Adrenal gland (tissue), 12 donors: ENCODE measurements around the gene PHLDB3. TPM values are rescaled to one million over a fixed set of nuclear protein-coding genes. Genes with fewer than 3 reads are reported as not detected.
"Not testable (repeated sequence)": the region's sequence is repeated elsewhere in the genome, so short reads cannot be mapped to it uniquely, and the experiment has no call there.

Experiments
- DNase-seq, 7 donors: peaks; one replicate each; pipeline ENCODE4 v3.0.0-alpha.2; 2019 to 2020
- H3K27ac ChIP-seq, 5 donors: fragments of 200-600 bp; sonication (generic) in 4 of 5; 1 replicate in 3 of 5; 2 replicates in 2 of 5; pipeline versions ENCODE4 v1.5.1 to v1.8.0; 2016 to 2020; ENCODE audit warnings: mild to moderate bottlenecking in 1 of 5
- H3K27me3 ChIP-seq: fragments of 200-600 bp; 2 replicates; pipeline ENCODE4 v1.8.0; 2021
- H3K36me3 ChIP-seq, 2 donors: fragments of 200-600 bp; replicated peaks in 1 of 2; 1 replicate in 1 of 2; 2 replicates in 1 of 2; pipeline versions ENCODE4 v1.5.1 to v1.8.0; 2018 to 2022
- H3K4me1 ChIP-seq, 2 donors: fragments of 200-600 bp; replicated peaks in 1 of 2; 1 replicate in 1 of 2; 2 replicates in 1 of 2; pipeline versions ENCODE4 v1.5.1 to v1.8.0; 2018 to 2021
- H3K4me3 ChIP-seq, 4 donors: fragments of 200-600 bp; sonication (generic) in 3 of 4; one replicate each; pipeline ENCODE4 v1.5.1; 2016 to 2018
- H3K9me3 ChIP-seq, 3 donors: fragments of 200-600 bp; sonication (generic) in 1 of 3; replicated peaks in 1 of 3; 1 replicate in 2 of 3; 2 replicates in 1 of 3; pipeline versions ENCODE4 v1.5.1 to v1.8.0; 2016 to 2021
- POLR2A ChIP-seq, 2 donors: fragments of 450-650 bp; IDR thresholded peaks; one replicate each; pipeline ENCODE4 v1.6.1; 2017; ENCODE audit warnings: antibody characterized with exemption in 2 of 2, mild to moderate bottlenecking in 2 of 2, moderate library complexity in 1 of 2
- WGBS, 4 donors: extraction: QIAGEN DNeasy Blood & Tissue Kit in 2 of 4; methylation state at CpG; one replicate each; pipeline versions ENCODE4 v1.1.5 to v1.1.7; 2013 to 2017; 5-methylcytosine and 5-hydroxymethylcytosine counted together
- intact Hi-C, 2 donors: fragments of 100-400 bp; cut with DNase I; formaldehyde crosslinking; loops; one replicate each; pipeline versions ENCODE4 v1.14.1 to v1.15.0; 2022 to 2023
- polyA plus RNA-seq, 3 donors: library from polyadenylated mRNA; stranded (reverse); fragments of 200-250 nt in 2 of 3; fragments of 350-450 nt in 1 of 3; fragmentation: Illumina TruSeq in 1 of 3; extraction: RNeasy Lipid Tissue Mini Kit (QIAGEN cat#74804) in 1 of 3; gene quantifications; one replicate each; pipeline ENCODE4 v1.2.3, GENCODE V29; 2013 to 2014
- total RNA-seq, 9 donors: library from RNA; depleted of rRNA in 4 of 9; stranded (reverse); fragments of >200 nt in 4 of 9; fragments of 120-200 nt in 1 of 9; fragmentation: NEBNext Ultra II Directional in 1 of 9; extraction: Animal tissue kit (Norgen Biotek cat#: 25700) in 1 of 9; gene quantifications; one replicate each; pipeline versions ENCODE4 v1.1.0 to v1.2.4, GENCODE V29; 2013 to 2023
- TF ChIP-seq, protein P1 (sequence below), 6 experiments: fragments of 450-650 bp in 4 of 6; fragments of 200-600 bp in 2 of 6; sonication (generic) in 1 of 6; IDR thresholded peaks; 1 replicate in 5 of 6; 2 replicates in 1 of 6; pipeline versions ENCODE4 v1.5.1 to v1.8.0; 2016 to 2021; ENCODE audit warnings: antibody characterized with exemption in 6 of 6, mild to moderate bottlenecking in 2 of 6, moderate library complexity in 1 of 6
- donor health status: healthy with polysubstance abuse.
- donor health status: Bipolar disorder and iron deficiency.
- donor health status: DM: yes; HTN: yes; CAD: no.
- donor health status: DM: no; HTN: no; CAD: no.
- donor health status: DM: no; HTN: no; CAD: no.
- donor health status: DM: yes; HTN: yes; CAD: no.

PHLDB3 gene
- total and polyA plus RNA-seq, 12 donors = 1.7 to 54.5 (median 19.5) TPM

GRCh38 chr19:43526884-43527859, 22.6 kb upstream of the PHLDB3 start, which contains the start of gene ETHE1:
ETHE1 (minus strand) TSS chr19:43527201; CDS start chr19:43527177, 24 bp downstream.
- intact Hi-C loops = no loop called here
- WGBS, 4 donors = 3 to 5% (median 5%) methylated on average over 33 to 54 of the region's 54 CpGs

GRCh38 chr19:43525836-43526771, 21.6 kb upstream of the PHLDB3 start:
- Histone ChIP-seq H3K27me3 (no peaks in the 10 kb centered on the region), H3K9me3 (no peaks in the 10 kb centered on the region), H3K4me1 (peaks cover 12 to 34% of the 10 kb centered on the region in 2 donors), H3K4me3 (peak overlapping the region; percentile 58 to 78 (median 70)), H3K27ac (peak overlapping the region in 4 of 5 donors; percentile 84 to 94 (median 88)), H3K36me3 (no peaks in the 10 kb centered on the region)
- TF ChIP-seq, protein P1, sequence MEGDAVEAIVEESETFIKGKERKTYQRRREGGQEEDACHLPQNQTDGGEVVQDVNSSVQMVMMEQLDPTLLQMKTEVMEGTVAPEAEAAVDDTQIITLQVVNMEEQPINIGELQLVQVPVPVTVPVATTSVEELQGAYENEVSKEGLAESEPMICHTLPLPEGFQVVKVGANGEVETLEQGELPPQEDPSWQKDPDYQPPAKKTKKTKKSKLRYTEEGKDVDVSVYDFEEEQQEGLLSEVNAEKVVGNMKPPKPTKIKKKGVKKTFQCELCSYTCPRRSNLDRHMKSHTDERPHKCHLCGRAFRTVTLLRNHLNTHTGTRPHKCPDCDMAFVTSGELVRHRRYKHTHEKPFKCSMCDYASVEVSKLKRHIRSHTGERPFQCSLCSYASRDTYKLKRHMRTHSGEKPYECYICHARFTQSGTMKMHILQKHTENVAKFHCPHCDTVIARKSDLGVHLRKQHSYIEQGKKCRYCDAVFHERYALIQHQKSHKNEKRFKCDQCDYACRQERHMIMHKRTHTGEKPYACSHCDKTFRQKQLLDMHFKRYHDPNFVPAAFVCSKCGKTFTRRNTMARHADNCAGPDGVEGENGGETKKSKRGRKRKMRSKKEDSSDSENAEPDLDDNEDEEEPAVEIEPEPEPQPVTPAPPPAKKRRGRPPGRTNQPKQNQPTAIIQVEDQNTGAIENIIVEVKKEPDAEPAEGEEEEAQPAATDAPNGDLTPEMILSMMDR (IDR thresholded peaks at IDR 0.05) = no peak
- no peak for TF ChIP-seq POLR2A (IDR thresholded peaks at IDR 0.05)
- DNase-seq = peak; percentile 30 to 70 (median 43)
- 14 to 28% (median 19%) methylated on average over 8 to 26 of the region's 26 CpGs for WGBS, 4 donors
- intact Hi-C loops = no loop called here

More at GRCh38 chr19:43526884-43527859, 22.6 kb upstream of the PHLDB3 start, which contains the start of gene ETHE1:
- TF ChIP-seq, protein P1 (IDR thresholded peaks at IDR 0.05) = no peak
- peak; percentile 72 to 84 for TF ChIP-seq POLR2A (IDR thresholded peaks at IDR 0.05)
- Histone ChIP-seq H3K27me3 (no peaks in the 10 kb centered on the region), H3K27ac (peak within 1 kb of the TSS; percentile 84 to 94 (median 84)), H3K36me3 (no peaks in the 10 kb centered on the region), H3K9me3 (no peaks in the 10 kb centered on the region), H3K4me3 (peak within 1 kb of the TSS; percentile 58 to 78 (median 70)), H3K4me1 (peaks cover 13 to 34% of the 10 kb centered on the region in 2 donors)
- DNase-seq = peak; percentile 80 to 89 (median 85)

- peak; percentile 40 to 76 (median 63) for DNase-seq
- H3K27ac ChIP-seq = peak overlapping the region in 4 of 5 donors; percentile 49 to 94 (median 88)
- intact Hi-C loops = no loop called here
- peaks cover 12 to 34% of the 10 kb centered on the region in 2 donors for H3K4me1 ChIP-seq
- 33 to 46% (median 43%) methylated on average over 11 to 12 of the region's 12 CpGs for WGBS, 4 donors
- TF ChIP-seq POLR2A (IDR thresholded peaks at IDR 0.05) = peak in 1 of 2 donors; percentile 7
- TF ChIP-seq, protein P1 (IDR thresholded peaks at IDR 0.05) = no peak
- peak overlapping the region in 2 of 4 donors; percentile 7 to 78 for H3K4me3 ChIP-seq
- no peaks in the 10 kb centered on the region for H3K9me3 ChIP-seq
- no peaks in the 10 kb centered on the region for H3K27me3 ChIP-seq
- H3K36me3 ChIP-seq = no peaks in the 10 kb centered on the region
Measured at GRCh38 chr19:43524922-43525835, 20.6 kb upstream of the PHLDB3 start.

DNA sequence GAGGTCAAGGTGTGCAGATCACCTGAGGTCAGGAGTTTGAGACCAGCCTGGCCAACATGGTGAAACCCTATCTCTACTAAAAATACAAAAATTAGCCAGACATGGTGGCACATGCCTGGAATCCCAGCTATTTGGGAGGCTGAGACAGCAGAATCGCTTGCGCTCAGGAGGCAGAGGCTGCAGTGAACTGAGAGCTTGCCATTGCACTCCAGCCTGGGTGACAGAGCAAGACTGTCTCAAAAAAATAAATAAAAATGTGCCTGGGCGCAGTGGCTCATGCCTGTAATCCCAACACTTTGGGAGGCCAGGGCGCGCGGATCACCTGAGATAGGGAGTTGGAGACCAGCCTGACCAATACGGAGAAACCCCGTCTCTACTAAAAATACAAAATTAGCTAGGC, 19.1 kb upstream of the PHLDB3 start:
- peaks cover 12 to 34% of the 10 kb centered on the region in 2 donors for H3K4me1 ChIP-seq
- peak in 1 of 7 donors; percentile 20 for DNase-seq
- WGBS, 4 donors = 90 to 98% (median 98%) methylated on average over 6 to 8 of the region's 8 CpGs
- H3K4me3 ChIP-seq, H3K27ac ChIP-seq, H3K9me3 ChIP-seq, intact Hi-C loops, H3K27me3 ChIP-seq, H3K36me3 ChIP-seq: not testable (repeated sequence)
